ENCODE measurements around the gene PHF23. TPM values are rescaled to one million over a fixed set of nuclear protein-coding genes. Genes with fewer than 3 reads are reported as not detected.

The PHF23 gene
- total RNA-seq, 2 experiments from 2014 or later: 24.0 to 28.7 TPM

DNA sequence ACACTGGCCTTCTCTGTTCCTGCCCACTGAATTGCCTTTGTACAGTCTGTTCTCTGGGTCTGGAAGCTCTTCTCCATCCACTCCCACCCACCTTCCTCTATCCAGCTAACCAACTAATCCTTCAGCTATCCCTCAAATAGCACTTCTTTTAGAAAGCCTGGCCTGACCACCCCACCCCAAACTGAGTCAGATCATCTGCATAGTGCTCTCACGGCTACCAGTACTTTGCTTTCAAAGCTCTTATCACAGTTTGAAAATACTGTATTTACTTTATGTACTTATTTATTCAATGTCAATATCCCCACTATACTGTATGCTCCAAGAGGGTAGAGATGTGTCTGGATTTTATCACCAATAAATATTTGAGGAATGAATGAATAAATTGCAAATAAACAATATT, 27.5 kb upstream of the PHF23 start:
- Mint-ChIP-seq H3K36me3 (no peaks in the 10 kb centered on the region), H3K4me1 (ENCODE audit: low read depth) (peaks cover 19% of the 10 kb centered on the region)
- POLR2A ChIA-PET: no interaction called here

DNA sequence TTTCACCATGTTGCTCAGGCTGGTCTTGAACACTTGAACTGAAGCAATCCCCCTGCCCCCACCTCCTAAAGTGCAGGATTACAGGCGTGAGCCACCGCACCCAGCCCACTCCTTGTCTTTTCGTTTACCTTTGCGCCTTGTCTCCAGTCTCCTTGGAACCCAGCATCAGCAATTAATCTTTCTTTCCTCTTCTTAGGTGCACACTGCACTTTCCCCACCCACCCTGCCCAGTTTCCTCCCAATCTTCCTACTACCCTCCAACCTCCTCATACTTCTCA, 24.5 kb upstream of the PHF23 start:
- intact Hi-C loops (cut with micrococcal nuclease): no loop called here
- Mint-ChIP-seq H3K36me3 (peaks cover 6% of the 10 kb centered on the region), H3K27me3 (peaks cover 22% of the 10 kb centered on the region), H3K27ac (no peak overlapping the region), H3K4me3 (no peak overlapping the region), H3K9me3 (no peaks in the 10 kb centered on the region), H3K4me1 (ENCODE audit: low read depth) (peaks cover 26% of the 10 kb centered on the region)
- POLR2A ChIA-PET: no interaction called here
- DNase-seq: no peak
- CTCF ChIA-PET: interaction anchor here (4.6 kb wide), 1 partner anchor 33 kb away, joined by 29 read pairs; no protein-coding TSS in a partner anchor

More for the DNA sequence above, 27.5 kb upstream of the PHF23 start:
- CTCF ChIA-PET: interaction anchor here (4.6 kb wide), 1 partner anchor 30 kb away, joined by 29 read pairs; no protein-coding TSS in a partner anchor
- H3K27me3 Mint-ChIP-seq: peaks cover 21% of the 10 kb centered on the region
- no peaks in the 10 kb centered on the region for H3K9me3 Mint-ChIP-seq
- DNase-seq: no peak
- H3K27ac Mint-ChIP-seq: peak overlapping the region; percentile 60
- intact Hi-C loops (cut with micrococcal nuclease): no loop called here
- H3K4me3 Mint-ChIP-seq: no peak overlapping the region

DNA sequence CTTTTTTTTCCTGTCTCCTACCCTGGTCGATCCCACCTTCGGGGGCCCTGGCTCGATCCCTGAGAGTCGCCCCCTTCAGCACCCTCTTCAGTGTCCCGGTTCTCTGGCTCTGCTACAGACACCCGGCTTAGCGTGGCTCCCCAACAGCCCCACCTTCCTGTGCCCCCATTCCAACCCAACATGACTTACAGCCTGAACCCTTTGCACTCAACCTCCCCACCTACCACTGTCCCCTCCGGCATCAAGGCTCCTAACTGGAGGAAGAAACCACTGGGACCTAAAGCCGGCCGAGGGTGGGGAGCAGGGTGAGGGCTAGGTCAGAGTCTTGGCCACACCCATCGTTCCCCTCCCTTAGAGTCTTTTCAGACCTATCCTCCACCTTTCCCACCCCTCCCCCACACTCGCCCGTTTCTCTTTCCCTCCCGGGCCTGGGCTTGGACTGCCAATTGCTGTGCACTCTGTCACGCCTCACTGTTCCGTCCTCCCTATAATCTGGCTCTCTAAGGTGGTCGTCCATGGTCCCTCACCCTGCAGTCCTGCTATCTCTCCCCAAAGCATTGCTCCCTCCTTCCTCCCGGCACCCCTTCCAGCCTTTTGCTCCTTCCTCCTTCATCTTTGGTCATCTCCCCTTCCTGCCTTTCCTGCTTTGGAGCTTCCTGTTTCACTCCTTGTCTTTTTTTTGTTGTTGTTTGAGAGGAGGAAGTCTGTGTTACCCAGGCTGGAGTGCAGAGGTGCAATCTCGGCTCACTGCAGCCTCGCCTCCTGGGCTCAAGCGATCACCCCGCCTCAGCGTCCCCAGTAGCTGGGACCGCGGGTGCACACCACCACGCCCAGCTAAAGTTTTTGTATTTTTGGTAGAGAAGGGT, 23.9 kb upstream of the PHF23 start:
- Mint-ChIP-seq H3K4me1 (ENCODE audit: low read depth) (peaks cover 26% of the 10 kb centered on the region), H3K27me3 (peaks cover 21% of the 10 kb centered on the region), H3K4me3 (peak overlapping the region; percentile 52), H3K36me3 (peaks cover 6% of the 10 kb centered on the region), H3K9me3 (no peaks in the 10 kb centered on the region), H3K27ac (no peak overlapping the region)
- CTCF ChIA-PET: interaction anchor here (4.6 kb wide), 1 partner anchor 34 kb away, joined by 29 read pairs; no protein-coding TSS in a partner anchor
- intact Hi-C loops (cut with micrococcal nuclease): no loop called here
- peak; percentile 49 for DNase-seq
- POLR2A ChIA-PET: no interaction called here

DNA sequence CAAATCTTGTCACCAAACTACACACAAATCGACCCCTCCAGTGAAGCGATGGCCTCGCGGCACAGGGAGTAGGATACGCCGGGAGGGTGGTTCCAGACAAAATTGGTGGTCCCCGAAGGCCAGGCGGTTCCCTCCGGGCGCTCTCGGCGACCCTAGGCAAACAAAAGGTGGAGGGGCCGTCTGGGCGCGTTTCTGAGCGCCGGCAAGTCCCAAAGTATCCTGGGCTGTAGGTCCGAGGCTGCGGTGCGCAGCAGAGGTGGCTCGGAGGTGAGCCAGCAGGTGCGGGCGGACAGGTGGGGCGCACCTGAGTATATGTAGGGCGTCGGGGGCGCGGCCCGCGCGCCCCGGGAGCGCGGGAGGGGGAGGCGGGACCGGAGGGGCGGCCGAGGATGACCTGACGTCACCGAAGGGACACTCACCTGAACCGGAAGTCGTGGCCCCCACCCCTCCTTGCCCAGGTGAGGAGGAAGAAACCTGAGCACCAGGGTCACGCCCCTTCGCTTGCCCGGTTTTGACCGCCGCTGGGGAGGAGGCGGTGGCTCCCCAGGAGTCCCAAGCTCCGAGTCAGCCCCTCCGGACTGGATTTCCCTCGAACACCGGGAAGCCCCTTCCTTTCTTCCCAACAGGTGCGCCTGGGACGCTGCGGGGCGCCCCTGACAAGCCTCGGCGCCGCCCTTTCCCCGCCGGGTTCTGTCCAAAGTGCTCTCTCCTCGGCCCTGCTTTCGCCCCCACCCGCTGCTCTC, 23.1 kb upstream of the PHF23 start, which contains the start of gene CLDN7:
Gene CLDN7, minus strand, starts transcription at position 287 of the 743 bp plus-strand sequence. CDS start 435 bp downstream, outside the sequence.
- no peaks in the 10 kb centered on the region for H3K9me3 Mint-ChIP-seq
- ChIA-PET POLR2A (interaction anchor here (1.1 kb wide), 1 partner anchor 11 kb away, joined by 3 read pairs; the partner anchor contains the start of gene CTDNEP1), CTCF (interaction anchor here (0.6 kb wide), 1 partner anchor 425 kb away, joined by 3 read pairs; the partner anchor contains the start of gene TP53)
- peaks cover 26% of the 10 kb centered on the region for H3K4me1 Mint-ChIP-seq (ENCODE audit: low read depth)
- no peak for DNase-seq
- peak within 1 kb of the TSS; percentile 53 for H3K4me3 Mint-ChIP-seq
- intact Hi-C loops (cut with micrococcal nuclease): no loop called here
- H3K36me3 Mint-ChIP-seq: peaks cover 6% of the 10 kb centered on the region
- peak within 1 kb of the TSS; percentile 28 for H3K27ac Mint-ChIP-seq
- peaks cover 21% of the 10 kb centered on the region for H3K27me3 Mint-ChIP-seq

GRCh38 chr17:7261379-7262191, 22.3 kb upstream of the PHF23 start:
- CTCF ChIA-PET: interaction anchor here (0.6 kb wide), 1 partner anchor 426 kb away, joined by 3 read pairs; the partner anchor contains the start of gene TP53
- Mint-ChIP-seq H3K27ac (peak overlapping the region; percentile 28), H3K4me3 (peak overlapping the region; percentile 53), H3K36me3 (peaks cover 10% of the 10 kb centered on the region), H3K27me3 (peaks cover 18% of the 10 kb centered on the region), H3K4me1 (ENCODE audit: low read depth) (peaks cover 26% of the 10 kb centered on the region), H3K9me3 (no peaks in the 10 kb centered on the region)
- intact Hi-C loops (cut with micrococcal nuclease): no loop called here
- POLR2A ChIA-PET: interaction anchor here (1.1 kb wide), 1 partner anchor 10 kb away, joined by 3 read pairs; the partner anchor contains the start of gene CTDNEP1
- DNase-seq: peak; percentile 33

DNA sequence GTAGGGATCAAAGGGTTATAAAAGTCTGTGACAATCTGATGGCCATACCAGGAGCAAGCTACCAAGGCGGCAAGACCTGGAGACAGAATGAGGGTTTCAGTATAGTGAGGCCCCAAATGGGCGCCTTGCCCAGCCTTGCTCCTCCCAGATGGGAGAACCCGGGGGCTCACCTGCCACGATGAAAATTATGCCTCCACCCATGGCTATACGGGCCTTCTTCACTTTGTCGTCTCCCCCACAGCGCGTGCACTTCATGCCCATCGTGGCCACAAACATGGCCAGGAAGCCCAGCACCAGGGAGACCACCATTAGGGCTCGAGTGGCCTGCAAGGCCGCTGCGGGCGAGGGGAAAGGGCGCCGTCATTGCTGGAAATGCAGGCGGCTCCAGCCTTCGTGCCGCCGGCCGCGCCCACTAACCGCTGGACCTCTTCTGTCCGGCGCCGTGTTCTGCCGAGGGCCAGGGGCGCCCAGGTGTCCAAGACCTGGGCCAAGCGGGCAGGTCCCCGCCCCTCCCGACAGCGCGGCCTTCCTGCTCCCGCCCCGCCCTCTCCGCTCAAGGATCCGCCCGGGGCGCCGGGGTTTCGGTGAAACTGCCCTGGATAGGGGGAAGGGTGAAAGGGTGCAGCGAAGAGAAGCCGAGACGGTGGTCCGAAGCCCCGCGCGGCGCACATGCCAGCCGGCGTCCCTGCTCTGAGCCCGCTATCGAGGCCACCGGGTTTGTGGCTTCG, 21.6 kb upstream of the PHF23 start:
- CTCF ChIA-PET: interaction anchor here (0.8 kb wide), 1 partner anchor 10 kb away, joined by 3 read pairs; no protein-coding TSS in a partner anchor
- H3K36me3 Mint-ChIP-seq: peaks cover 14% of the 10 kb centered on the region
- no peak overlapping the region for H3K27ac Mint-ChIP-seq
- H3K27me3 Mint-ChIP-seq: peaks cover 18% of the 10 kb centered on the region
- POLR2A ChIA-PET: interaction anchor here (1.1 kb wide), 1 partner anchor 9 kb away, joined by 3 read pairs; the partner anchor contains the start of gene CTDNEP1
- no peaks in the 10 kb centered on the region for H3K9me3 Mint-ChIP-seq
- H3K4me3 Mint-ChIP-seq: peak overlapping the region; percentile 12
- intact Hi-C loops (cut with micrococcal nuclease): no loop called here
- peak; percentile 35 for DNase-seq
- H3K4me1 Mint-ChIP-seq (ENCODE audit: low read depth): peaks cover 26% of the 10 kb centered on the region

GRCh38 chr17:7260151-7260550, 20.9 kb upstream of the PHF23 start:
- peaks cover 26% of the 10 kb centered on the region for H3K4me1 Mint-ChIP-seq (ENCODE audit: low read depth)
- H3K4me3 Mint-ChIP-seq: peak overlapping the region; percentile 23
- ChIA-PET CTCF (interaction anchor here (0.8 kb wide), 1 partner anchor 10 kb away, joined by 3 read pairs; no protein-coding TSS in a partner anchor), POLR2A (interaction anchor here (1.1 kb wide), 1 partner anchor 23 kb away, joined by 4 read pairs; no protein-coding TSS in a partner anchor)
- H3K9me3 Mint-ChIP-seq: no peaks in the 10 kb centered on the region
- peak; percentile 9 for DNase-seq
- H3K36me3 Mint-ChIP-seq: peaks cover 14% of the 10 kb centered on the region
- intact Hi-C loops (cut with micrococcal nuclease): no loop called here
- H3K27me3 Mint-ChIP-seq: peaks cover 18% of the 10 kb centered on the region
- no peak overlapping the region for H3K27ac Mint-ChIP-seq

DNA sequence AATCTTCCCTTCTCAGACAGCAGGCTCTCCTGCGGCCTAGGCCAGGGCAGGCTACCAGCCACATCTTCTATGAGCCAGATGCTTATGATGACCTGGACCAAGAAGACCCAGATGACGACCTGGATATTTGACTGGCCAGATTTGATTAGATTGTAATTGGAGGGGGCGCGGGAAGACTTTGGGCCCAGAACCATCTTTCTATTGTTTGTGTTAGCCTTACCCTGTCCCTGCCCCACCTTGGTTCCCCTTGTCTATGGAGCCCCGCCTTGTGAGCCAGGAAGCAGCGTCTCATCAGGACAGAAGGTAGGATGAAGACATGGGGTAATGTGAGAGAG, 20.3 kb upstream of the PHF23 start:
- no peak for DNase-seq
- Mint-ChIP-seq H3K27me3 (peaks cover 18% of the 10 kb centered on the region), H3K27ac (peak overlapping the region; percentile 6), H3K4me1 (ENCODE audit: low read depth) (peaks cover 26% of the 10 kb centered on the region), H3K36me3 (peaks cover 20% of the 10 kb centered on the region), H3K4me3 (no peak overlapping the region), H3K9me3 (no peaks in the 10 kb centered on the region)
- intact Hi-C loops (cut with micrococcal nuclease): no loop called here
- ChIA-PET POLR2A (interaction anchor here (1.1 kb wide), 1 partner anchor 23 kb away, joined by 4 read pairs; no protein-coding TSS in a partner anchor), CTCF (no interaction called here)

DNA sequence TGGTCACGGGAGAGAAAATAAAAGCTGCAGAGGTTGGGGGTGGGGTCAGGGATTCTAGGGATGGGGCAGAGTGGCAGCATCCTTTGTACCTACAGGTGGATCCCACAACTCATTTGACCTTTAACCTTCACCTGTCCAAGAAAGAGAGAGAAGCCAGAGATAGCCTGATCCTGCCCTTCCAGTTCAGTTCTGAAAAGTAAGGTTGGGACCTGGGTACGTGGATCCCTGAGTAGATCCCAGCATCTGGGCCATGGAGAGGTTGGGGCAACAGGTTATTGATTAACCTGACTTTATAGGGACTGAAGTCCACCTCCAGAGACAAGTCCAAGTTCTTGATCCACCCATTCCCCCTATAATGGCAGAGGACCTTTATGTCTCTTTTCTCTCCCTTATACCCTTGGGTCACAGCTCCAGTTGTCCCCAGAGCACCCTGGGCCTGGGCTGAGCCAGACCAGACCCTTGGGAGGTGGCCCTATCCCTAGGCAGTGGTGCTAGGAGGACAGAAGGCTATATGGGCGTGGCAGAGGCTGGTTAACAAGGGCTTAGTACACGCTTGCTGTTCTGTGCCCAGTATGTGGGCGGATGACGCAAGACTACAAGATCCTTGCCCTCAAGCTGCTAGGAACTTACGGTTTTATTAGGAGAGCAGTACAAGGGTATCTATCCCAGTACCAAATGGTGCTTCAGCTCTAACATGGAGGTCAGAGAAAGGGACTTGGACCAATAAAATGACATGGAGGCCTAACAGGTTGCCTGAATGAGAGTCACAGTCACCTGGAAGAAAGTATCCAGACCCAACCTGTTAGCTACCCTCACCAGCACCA, 19.7 kb upstream of the PHF23 start:
- H3K27ac Mint-ChIP-seq: peak overlapping the region; percentile 6
- POLR2A ChIA-PET: interaction anchor here (1.1 kb wide), 1 partner anchor 24 kb away, joined by 4 read pairs; no protein-coding TSS in a partner anchor

DNA sequence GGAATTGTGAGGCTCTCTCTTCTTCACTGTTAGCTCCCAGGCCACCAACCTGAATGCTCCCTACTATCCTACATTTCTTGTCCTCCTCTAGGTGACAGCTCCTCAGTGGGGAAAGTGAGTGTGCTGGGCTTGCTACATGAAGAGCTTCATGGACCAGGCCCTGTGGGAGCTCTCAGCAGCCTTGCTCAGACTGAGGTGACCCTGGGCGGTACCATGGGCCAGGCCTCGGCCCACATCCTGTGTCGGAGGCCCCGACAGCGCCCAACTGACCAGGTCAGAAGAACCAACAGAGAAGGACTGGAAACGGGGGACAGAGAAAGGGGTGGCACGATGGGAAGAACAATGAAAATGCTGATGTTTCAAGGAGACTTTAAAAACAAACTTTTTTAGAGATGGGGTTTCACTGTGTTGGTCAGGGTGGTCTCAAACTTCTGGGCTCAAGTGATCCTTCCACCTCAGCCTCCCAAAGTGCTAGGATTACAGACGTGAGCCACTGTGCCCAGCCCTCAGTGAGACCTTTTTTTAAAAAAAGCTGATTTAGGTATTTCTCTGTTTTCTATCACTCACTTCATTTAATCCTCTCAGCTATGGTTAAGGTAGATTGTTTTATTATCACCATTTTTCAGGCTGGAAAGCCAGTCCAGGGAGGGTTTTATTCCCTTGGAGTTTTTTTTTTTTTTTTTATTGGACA, 17.7 kb upstream of the PHF23 start:
- ChIA-PET CTCF (interaction anchor here (1.1 kb wide), 1 partner anchor 40 kb away, joined by 3 read pairs; no protein-coding TSS in a partner anchor), POLR2A (no interaction called here)
- H3K27me3 Mint-ChIP-seq: peaks cover 3% of the 10 kb centered on the region
- no peak overlapping the region for H3K4me3 Mint-ChIP-seq
- no peaks in the 10 kb centered on the region for H3K9me3 Mint-ChIP-seq
- peak overlapping the region; percentile 43 for H3K27ac Mint-ChIP-seq
- peaks cover 30% of the 10 kb centered on the region for H3K36me3 Mint-ChIP-seq
- DNase-seq: no peak
- H3K4me1 Mint-ChIP-seq (ENCODE audit: low read depth): peaks cover 24% of the 10 kb centered on the region
- intact Hi-C loops (cut with micrococcal nuclease): no loop called here

More for the DNA sequence above, 19.7 kb upstream of the PHF23 start:
- DNase-seq: peak; percentile 46
- H3K4me3 Mint-ChIP-seq: no peak overlapping the region
- peaks cover 28% of the 10 kb centered on the region for H3K4me1 Mint-ChIP-seq (ENCODE audit: low read depth)
- no peaks in the 10 kb centered on the region for H3K9me3 Mint-ChIP-seq
- H3K27me3 Mint-ChIP-seq: peaks cover 16% of the 10 kb centered on the region
- intact Hi-C loops (cut with micrococcal nuclease): no loop called here
- peaks cover 24% of the 10 kb centered on the region for H3K36me3 Mint-ChIP-seq
- CTCF ChIA-PET: no interaction called here

Data from activated CD4-positive, alpha-beta memory T cell treated with anti-CD3 and anti-CD28 coated beads for 36 hours (primary cell).